Sigmoid colon (tissue), 7 donors: ENCODE results near the gene EPB41L3. TPM values are rescaled to one million over a fixed set of nuclear protein-coding genes. Genes with fewer than 3 reads are reported as not detected.

ENCODE experiments used
- DNase-seq: peaks from one replicate; pipeline ENCODE4 v3.0.0-alpha.2; 2019
- H3K27ac ChIP-seq, 4 donors: fragments of 200-600 bp; sonication (generic); one replicate each; pipeline ENCODE4 v1.5.1; 2016 to 2019; ENCODE audit warnings: mild to moderate bottlenecking in 1 of 4
- H3K27me3 ChIP-seq, 3 donors: fragments of 200-600 bp; sonication (generic); one replicate each; pipeline ENCODE4 v1.5.1; 2019; ENCODE audit warnings: mild to moderate bottlenecking in 1 of 3
- H3K36me3 ChIP-seq, 4 donors: fragments of 200-600 bp; sonication (generic); one replicate each; pipeline ENCODE4 v1.5.1; 2016 to 2019
- H3K4me1 ChIP-seq, 4 donors: fragments of 200-600 bp; sonication (generic); one replicate each; pipeline ENCODE4 v1.5.1; 2017 to 2019
- H3K4me3 ChIP-seq, 4 donors: fragments of 200-600 bp; sonication (generic); one replicate each; pipeline ENCODE4 v1.5.1; 2017 to 2019; ENCODE audit warnings: mild to moderate bottlenecking in 2 of 4, moderate library complexity in 1 of 4
- H3K9me3 ChIP-seq, 4 donors: fragments of 200-600 bp in 3 of 4; sonication (generic) in 3 of 4; one replicate each; pipeline versions ENCODE4 v1.5.1 to v1.6.1; 2013 to 2019
- CTCF ChIP-seq, 4 experiments: fragments of 450-650 bp in 3 of 4; fragments of 200-600 bp in 1 of 4; IDR thresholded peaks; one replicate each; pipeline ENCODE4 v1.5.1; 2016 to 2019; ENCODE audit warnings: antibody characterized with exemption in 4 of 4, mild to moderate bottlenecking in 3 of 4, moderate library complexity in 2 of 4
- EP300 ChIP-seq, 4 donors: sonication (generic); formaldehyde crosslinking; IDR thresholded peaks; one replicate each; pipeline ENCODE4 v1.6.1; 2017; ENCODE audit warnings: antibody characterized with exemption in 4 of 4
- POLR2A ChIP-seq, 2 donors: fragments of 450-650 bp; IDR thresholded peaks; one replicate each; pipeline ENCODE4 v1.6.1; 2016; ENCODE audit warnings: antibody characterized with exemption in 2 of 2, mild to moderate bottlenecking in 2 of 2, moderate library complexity in 2 of 2
- POLR2AphosphoS5 ChIP-seq, 4 donors: sonication (generic); formaldehyde crosslinking; IDR thresholded peaks; one replicate each; pipeline ENCODE4 v1.6.1; 2017; ENCODE audit warnings: antibody characterized with exemption in 4 of 4
- WGBS, 2 donors: extraction: QIAGEN DNeasy Blood & Tissue Kit; methylation state at CpG; one replicate each; pipeline ENCODE4 v1.1.7; 2013; 5-methylcytosine and 5-hydroxymethylcytosine counted together
- intact Hi-C: fragments of 100-400 bp; cut with DNase I; formaldehyde crosslinking; loops from one replicate; pipeline ENCODE4 v1.15.1; 2023
- polyA plus RNA-seq, 3 donors: library from polyadenylated mRNA; stranded (reverse); fragments of 200-250 nt; gene quantifications; one replicate each; pipeline ENCODE4 v1.2.3, GENCODE V29; 2013
- total RNA-seq, 4 donors: library from RNA; depleted of rRNA; stranded (reverse); fragments of >200 nt; gene quantifications; one replicate each; pipeline ENCODE4 v1.1.0, GENCODE V29; 2016
- donor health status: healthy with polysubstance abuse.
- donor health status: Bipolar disorder and iron deficiency.
- donor health status: healthy.

The EPB41L3 gene
- total and polyA plus RNA-seq, 7 donors: 26.1 to 156 (median 78.8) TPM

GRCh38 chr18:5464251-5464650 lies 79.5 kb downstream of the EPB41L3 start:
- WGBS, 2 donors: 62 to 87% methylated on average over 2 of the region's 2 CpGs
- peak overlapping the region in 2 of 4 donors; percentile 48 to 65 for H3K27ac ChIP-seq

GRCh38 chr18:5463831-5464230 lies 80.0 kb downstream of the EPB41L3 start:
- Histone ChIP-seq H3K27ac (peak overlapping the region in 2 of 4 donors; percentile 48 to 65), H3K36me3 (no peaks in the 10 kb centered on the region), H3K9me3 (no peaks in the 10 kb centered on the region), H3K4me1 (peaks cover 0 to 54% (median 14%) of the 10 kb centered on the region in 4 donors), H3K27me3 (no peaks in the 10 kb centered on the region), H3K4me3 (no peak overlapping the region)
- no peak for DNase-seq
- TF ChIP-seq CTCF (IDR thresholded peaks at IDR 0.05) (no peak), POLR2A (IDR thresholded peaks at IDR 0.05) (no peak), EP300 (IDR thresholded peaks at IDR 0.05) (no peak), POLR2AphosphoS5 (IDR thresholded peaks at IDR 0.05) (no peak)
- intact Hi-C loops: no loop called here
- WGBS, 2 donors: 93 to 95% methylated on average over 8 of the region's 8 CpGs

More at GRCh38 chr18:5464251-5464650, 79.5 kb downstream of the EPB41L3 start:
- Histone ChIP-seq H3K27me3 (no peaks in the 10 kb centered on the region), H3K9me3 (no peaks in the 10 kb centered on the region), H3K4me1 (peaks cover 0 to 54% (median 14%) of the 10 kb centered on the region in 4 donors), H3K36me3 (no peaks in the 10 kb centered on the region), H3K4me3 (no peak overlapping the region)
- DNase-seq: no peak
- intact Hi-C loops: no loop called here
- TF ChIP-seq CTCF (IDR thresholded peaks at IDR 0.05) (no peak), POLR2AphosphoS5 (IDR thresholded peaks at IDR 0.05) (no peak), POLR2A (IDR thresholded peaks at IDR 0.05) (no peak), EP300 (IDR thresholded peaks at IDR 0.05) (no peak)

GRCh38 chr18:5463390-5463789 lies 80.4 kb downstream of the EPB41L3 start:
- peak; percentile 95 for DNase-seq
- Histone ChIP-seq H3K27me3 (no peaks in the 10 kb centered on the region), H3K9me3 (no peaks in the 10 kb centered on the region), H3K4me1 (peaks cover 0 to 54% (median 14%) of the 10 kb centered on the region in 4 donors), H3K4me3 (no peak overlapping the region), H3K36me3 (no peaks in the 10 kb centered on the region), H3K27ac (peak overlapping the region in 2 of 4 donors; percentile 48 to 65)
- TF ChIP-seq POLR2A (IDR thresholded peaks at IDR 0.05): no peak
- TF ChIP-seq EP300 (IDR thresholded peaks at IDR 0.05): no peak
- peak in 3 of 4 donors; percentile 28 to 67 (median 51) for TF ChIP-seq POLR2AphosphoS5 (IDR thresholded peaks at IDR 0.05)
- no peak for TF ChIP-seq CTCF (IDR thresholded peaks at IDR 0.05)
- WGBS, 2 donors: 81% methylated on average over 5 of the region's 5 CpGs
- intact Hi-C loops: no loop called here

GRCh38 chr18:5462227-5462626 lies 81.6 kb downstream of the EPB41L3 start:
- peaks cover 0 to 62% (median 14%) of the 10 kb centered on the region in 4 donors for H3K4me1 ChIP-seq
- 86 to 91% methylated on average over 4 of the region's 4 CpGs for WGBS, 2 donors
- no peaks in the 10 kb centered on the region for H3K9me3 ChIP-seq
- DNase-seq: no peak
- H3K4me3 ChIP-seq: no peak overlapping the region
- no peaks in the 10 kb centered on the region for H3K27me3 ChIP-seq
- H3K36me3 ChIP-seq: no peaks in the 10 kb centered on the region
- intact Hi-C loops: no loop called here
- H3K27ac ChIP-seq: peak overlapping the region in 2 of 4 donors; percentile 3 to 65
- TF ChIP-seq POLR2AphosphoS5 (IDR thresholded peaks at IDR 0.05) (no peak), POLR2A (IDR thresholded peaks at IDR 0.05) (no peak), EP300 (IDR thresholded peaks at IDR 0.05) (no peak), CTCF (IDR thresholded peaks at IDR 0.05) (no peak)

GRCh38 chr18:5461041-5461440 lies 82.8 kb downstream of the EPB41L3 start:
- no peaks in the 10 kb centered on the region for H3K36me3 ChIP-seq
- peak overlapping the region in 2 of 4 donors; percentile 3 to 65 for H3K27ac ChIP-seq
- H3K9me3 ChIP-seq: no peaks in the 10 kb centered on the region
- no peaks in the 10 kb centered on the region for H3K27me3 ChIP-seq
- TF ChIP-seq EP300 (IDR thresholded peaks at IDR 0.05) (no peak), POLR2A (IDR thresholded peaks at IDR 0.05) (no peak), POLR2AphosphoS5 (IDR thresholded peaks at IDR 0.05) (no peak), CTCF (IDR thresholded peaks at IDR 0.05) (no peak)
- peaks cover 0 to 71% (median 16%) of the 10 kb centered on the region in 4 donors for H3K4me1 ChIP-seq
- intact Hi-C loops: no loop called here
- WGBS, 2 donors: 69 to 93% methylated on average over 3 of the region's 3 CpGs
- H3K4me3 ChIP-seq: no peak overlapping the region
- DNase-seq: no peak
